Natural killer cell (primary cell): ENCODE measurements around the gene CCT8L2. TPM values are rescaled to one million over a fixed set of nuclear protein-coding genes. Genes with fewer than 3 reads are reported as not detected.

Experiments used
- total RNA-seq, 4 donors: library from RNA; stranded (reverse); fragments of 120-200 nt in 1 of 4; gene quantifications; one replicate each; pipeline versions ENCODE4 v1.2.3 to v1.2.4, GENCODE V29; 2013 to 2022

The CCT8L2 gene
- total RNA-seq, 3 donors from 2014 or later (not counting 1 experiment from before 2014, with no cell fraction given) = not detected

Other genes starting within 250 kb of the CCT8L2 start
- not detected for gene XKR3, start 232.6 kb upstream of the CCT8L2 start, total RNA-seq